GM23338 (cell line): ENCODE results near the gene PRCD. TPM values are rescaled to one million over a fixed set of nuclear protein-coding genes. Genes with fewer than 3 reads are reported as not detected.

Experiments used
- ATAC-seq: fragments of 200-7000 bp; cut with Tn5 transposase; 3 replicates; pipeline ENCODE4 v1.9.1; 2020
- DNase-seq: peaks from one replicate; pipeline ENCODE4 v3.0.0-alpha.2; 2015; ENCODE audit warnings: low spot score
- H2AFZ ChIP-seq: fragments of 200-600 bp; sonication (generic); 2 replicates; pipeline ENCODE4 v1.8.0; 2016; ENCODE audit warnings: antibody characterized with exemption, mild to moderate bottlenecking, moderate library complexity
- H3F3A ChIP-seq: fragments of 200-600 bp; sonication (generic); replicated peaks from 2 replicates; pipeline ENCODE4 v1.8.0; 2017; ENCODE audit warnings: antibody characterized with exemption, mixed run types, low read depth
- H3K27ac ChIP-seq: fragments of 200-600 bp; sonication (generic); 2 replicates; pipeline ENCODE4 v1.6.1; 2016; ENCODE audit warnings: low read depth
- H3K27me3 ChIP-seq: fragments of 200-600 bp; sonication (generic); 2 replicates; pipeline ENCODE4 v1.8.0; 2016; ENCODE audit warnings: mild to moderate bottlenecking, mixed run types, moderate library complexity; ENCODE audit not compliant: insufficient read depth
- H3K36me3 ChIP-seq: fragments of 200-600 bp; sonication (generic); 2 replicates; pipeline ENCODE4 v1.8.0; 2016; ENCODE audit warnings: mild to moderate bottlenecking; ENCODE audit not compliant: insufficient read depth
- H3K4me1 ChIP-seq: fragments of 200-600 bp; sonication (generic); 2 replicates; pipeline ENCODE4 v1.8.0; 2016; ENCODE audit warnings: mild to moderate bottlenecking, moderate library complexity; ENCODE audit not compliant: insufficient read depth
- H3K4me2 ChIP-seq: fragments of 200-600 bp; sonication (generic); 2 replicates; pipeline ENCODE4 v1.7.1; 2017; ENCODE audit warnings: mixed run types
- H3K4me3 ChIP-seq: fragments of 200-600 bp; sonication (generic); 2 replicates; pipeline ENCODE4 v1.6.1; 2016; ENCODE audit warnings: mixed run types
- H3K79me2 ChIP-seq: fragments of 200-600 bp; sonication (generic); replicated peaks from 2 replicates; pipeline ENCODE4 v1.8.0; 2017; ENCODE audit warnings: mild to moderate bottlenecking; ENCODE audit not compliant: insufficient read depth
- H3K9me2 ChIP-seq: fragments of 200-600 bp; sonication (generic); 2 replicates; pipeline ENCODE4 v1.8.0; 2017; ENCODE audit not compliant: insufficient read depth
- H4K20me1 ChIP-seq: fragments of 200-600 bp; sonication (generic); replicated peaks from 2 replicates; pipeline ENCODE4 v1.8.0; 2017; ENCODE audit warnings: mild to moderate bottlenecking; ENCODE audit not compliant: insufficient read depth
- H3K27ac Mint-ChIP-seq: 2 replicates; pipeline ENCODE4 v1.8.0; 2020; ENCODE audit warnings: inconsistent platforms, mild to moderate bottlenecking, moderate library complexity, mixed read lengths
- H3K27me3 Mint-ChIP-seq: 3 replicates; pipeline ENCODE4 v1.8.0; 2022; ENCODE audit warnings: low read depth, mild to moderate bottlenecking, moderate library complexity, mixed read lengths, inconsistent platforms; ENCODE audit not compliant: insufficient read depth, poor library complexity
- H3K36me3 Mint-ChIP-seq: 3 replicates; pipeline ENCODE4 v1.8.0; 2021; ENCODE audit warnings: low read depth, mild to moderate bottlenecking, inconsistent platforms, moderate library complexity, mixed read lengths
- H3K4me1 Mint-ChIP-seq: 3 replicates; pipeline ENCODE4 v1.8.0; 2020; ENCODE audit warnings: mild to moderate bottlenecking, inconsistent platforms, mixed read lengths
- H3K4me3 Mint-ChIP-seq: 3 replicates; pipeline ENCODE4 v1.8.0; 2021; ENCODE audit warnings: moderate library complexity, mild to moderate bottlenecking, inconsistent platforms, mixed read lengths
- H3K9me3 Mint-ChIP-seq: 3 replicates; pipeline ENCODE4 v1.8.0; 2020; ENCODE audit warnings: moderate library complexity, mild to moderate bottlenecking, inconsistent platforms, mixed read lengths
- CREB1 ChIP-seq: fragments of 250-450 bp; sonication (Bioruptor Pico); IDR thresholded peaks from 2 replicates; pipeline ENCODE4 v1.5.0; 2020; ENCODE audit warnings: low read depth, mild to moderate bottlenecking, moderate library complexity
- EZH2 ChIP-seq: fragments of 200-600 bp; sonication (generic); IDR thresholded peaks from one replicate; pipeline ENCODE4 v1.8.0; 2017; ENCODE audit warnings: antibody characterized with exemption, mild to moderate bottlenecking, low read depth; ENCODE audit not compliant: unreplicated experiment
- EZH2phosphoT487 ChIP-seq: fragments of 200-600 bp; sonication (generic); IDR thresholded peaks from one replicate; pipeline ENCODE4 v1.8.1; 2018; ENCODE audit warnings: antibody characterized with exemption; ENCODE audit not compliant: unreplicated experiment
- JUNB ChIP-seq: IDR thresholded peaks from one replicate; pipeline ENCODE4 v1.6.1; 2016; ENCODE audit warnings: antibody characterized with exemption; ENCODE audit not compliant: unreplicated experiment
- NANOG ChIP-seq: IDR thresholded peaks from 2 replicates; pipeline ENCODE4 v1.6.1; 2016; ENCODE audit warnings: antibody characterized with exemption, borderline replicate concordance
- POLR2AphosphoS5 ChIP-seq: IDR thresholded peaks from 2 replicates; pipeline ENCODE4 v1.6.1; 2016; ENCODE audit warnings: antibody characterized with exemption, low read depth
- STAT1 ChIP-seq: IDR thresholded peaks from one replicate; pipeline ENCODE4 v1.6.1; 2016; ENCODE audit warnings: antibody characterized with exemption; ENCODE audit not compliant: unreplicated experiment
- ZNF114 ChIP-seq: fragments of 250-450 bp; sonication (Bioruptor Pico); IDR thresholded peaks from 2 replicates; pipeline ENCODE4 v1.5.0; 2020; ENCODE audit warnings: mild to moderate bottlenecking, moderate library complexity
- ZNF331 ChIP-seq: fragments of 250-450 bp; sonication (Bioruptor Pico); IDR thresholded peaks from 2 replicates; pipeline ENCODE4 v1.5.0; 2020; ENCODE audit warnings: low read depth, mild to moderate bottlenecking, moderate library complexity
- polyA plus RNA-seq: library from polyadenylated mRNA; unstranded; fragments of >200 nt; fragmentation: Nextera tagmentation; extraction: Ambion mirVana; gene quantifications from 2 replicates; pipeline ENCODE4 v1.2.1, GENCODE V29; 2016
- total RNA-seq: library from RNA; depleted of rRNA; stranded (reverse); fragments of >200 nt; shearing (Covaris generic); gene quantifications from 2 replicates; pipeline ENCODE4 v1.2.3, GENCODE V29; 2014
- TF ChIP-seq, protein P1 (sequence below): fragments of 250-450 bp; sonication (Bioruptor Pico); IDR thresholded peaks from 2 replicates; pipeline ENCODE4 v1.5.0; 2020; ENCODE audit warnings: mild to moderate bottlenecking, moderate library complexity
- TF ChIP-seq, protein P2 (sequence below): IDR thresholded peaks from one replicate; pipeline ENCODE4 v1.6.1; 2018; ENCODE audit warnings: antibody characterized with exemption; ENCODE audit not compliant: unreplicated experiment
- TF ChIP-seq, protein P3 (sequence below), 2 experiments: fragments of 200-600 bp in 1 of 2; sonication (generic) in 1 of 2; conservative IDR thresholded peaks; 2 replicates each; pipeline versions ENCODE4 v1.5.1 to v1.6.1; 2016 to 2017; ENCODE audit warnings: antibody characterized with exemption in 2 of 2, low read depth in 2 of 2, mild to moderate bottlenecking in 2 of 2, moderate library complexity in 1 of 2
- TF ChIP-seq, protein P4 (sequence below): IDR thresholded peaks from 2 replicates; pipeline ENCODE4 v1.6.1; 2016; ENCODE audit warnings: antibody characterized with exemption

PRCD gene
- total and polyA plus RNA-seq, 2 experiments from 2014 or later, result 0.38 to 1.6 TPM

- H3K27ac ChIP-seq, result peak overlapping the region; percentile 89
- peaks cover 53% of the 10 kb centered on the region for H3K79me2 ChIP-seq
- H3K27me3 Mint-ChIP-seq, result peaks cover 12% of the 10 kb centered on the region
- peaks cover 43% of the 10 kb centered on the region for H3F3A ChIP-seq
- peaks cover 41% of the 10 kb centered on the region for H4K20me1 ChIP-seq
- ATAC-seq (no peak), DNase-seq (no peak)
- H3K9me3 Mint-ChIP-seq, result no peaks in the 10 kb centered on the region
- peak overlapping the region; percentile 96 for H3K4me2 ChIP-seq
- no peaks in the 10 kb centered on the region for H3K27me3 ChIP-seq
- H3K4me3 ChIP-seq, result peak overlapping the region; percentile 97
- no peak overlapping the region for H2AFZ ChIP-seq
- peaks cover 37% of the 10 kb centered on the region for H3K36me3 ChIP-seq
- H3K27ac Mint-ChIP-seq, result 0 out of 2 replicates have a peak overlapping the region, but pooled peaks have one; percentile 35
- peak overlapping the region; percentile 99 for H3K4me3 Mint-ChIP-seq
- TF ChIP-seq STAT1 (no peak), EZH2 (no peak), ZNF114 (no peak), NANOG (no peak), EZH2phosphoT487 (no peak), JUNB (no peak), CREB1 (CRISPR knock-in tag) (no peak), POLR2AphosphoS5 (no peak), ZNF331 (no peak)
- TF ChIP-seq, protein P1, sequence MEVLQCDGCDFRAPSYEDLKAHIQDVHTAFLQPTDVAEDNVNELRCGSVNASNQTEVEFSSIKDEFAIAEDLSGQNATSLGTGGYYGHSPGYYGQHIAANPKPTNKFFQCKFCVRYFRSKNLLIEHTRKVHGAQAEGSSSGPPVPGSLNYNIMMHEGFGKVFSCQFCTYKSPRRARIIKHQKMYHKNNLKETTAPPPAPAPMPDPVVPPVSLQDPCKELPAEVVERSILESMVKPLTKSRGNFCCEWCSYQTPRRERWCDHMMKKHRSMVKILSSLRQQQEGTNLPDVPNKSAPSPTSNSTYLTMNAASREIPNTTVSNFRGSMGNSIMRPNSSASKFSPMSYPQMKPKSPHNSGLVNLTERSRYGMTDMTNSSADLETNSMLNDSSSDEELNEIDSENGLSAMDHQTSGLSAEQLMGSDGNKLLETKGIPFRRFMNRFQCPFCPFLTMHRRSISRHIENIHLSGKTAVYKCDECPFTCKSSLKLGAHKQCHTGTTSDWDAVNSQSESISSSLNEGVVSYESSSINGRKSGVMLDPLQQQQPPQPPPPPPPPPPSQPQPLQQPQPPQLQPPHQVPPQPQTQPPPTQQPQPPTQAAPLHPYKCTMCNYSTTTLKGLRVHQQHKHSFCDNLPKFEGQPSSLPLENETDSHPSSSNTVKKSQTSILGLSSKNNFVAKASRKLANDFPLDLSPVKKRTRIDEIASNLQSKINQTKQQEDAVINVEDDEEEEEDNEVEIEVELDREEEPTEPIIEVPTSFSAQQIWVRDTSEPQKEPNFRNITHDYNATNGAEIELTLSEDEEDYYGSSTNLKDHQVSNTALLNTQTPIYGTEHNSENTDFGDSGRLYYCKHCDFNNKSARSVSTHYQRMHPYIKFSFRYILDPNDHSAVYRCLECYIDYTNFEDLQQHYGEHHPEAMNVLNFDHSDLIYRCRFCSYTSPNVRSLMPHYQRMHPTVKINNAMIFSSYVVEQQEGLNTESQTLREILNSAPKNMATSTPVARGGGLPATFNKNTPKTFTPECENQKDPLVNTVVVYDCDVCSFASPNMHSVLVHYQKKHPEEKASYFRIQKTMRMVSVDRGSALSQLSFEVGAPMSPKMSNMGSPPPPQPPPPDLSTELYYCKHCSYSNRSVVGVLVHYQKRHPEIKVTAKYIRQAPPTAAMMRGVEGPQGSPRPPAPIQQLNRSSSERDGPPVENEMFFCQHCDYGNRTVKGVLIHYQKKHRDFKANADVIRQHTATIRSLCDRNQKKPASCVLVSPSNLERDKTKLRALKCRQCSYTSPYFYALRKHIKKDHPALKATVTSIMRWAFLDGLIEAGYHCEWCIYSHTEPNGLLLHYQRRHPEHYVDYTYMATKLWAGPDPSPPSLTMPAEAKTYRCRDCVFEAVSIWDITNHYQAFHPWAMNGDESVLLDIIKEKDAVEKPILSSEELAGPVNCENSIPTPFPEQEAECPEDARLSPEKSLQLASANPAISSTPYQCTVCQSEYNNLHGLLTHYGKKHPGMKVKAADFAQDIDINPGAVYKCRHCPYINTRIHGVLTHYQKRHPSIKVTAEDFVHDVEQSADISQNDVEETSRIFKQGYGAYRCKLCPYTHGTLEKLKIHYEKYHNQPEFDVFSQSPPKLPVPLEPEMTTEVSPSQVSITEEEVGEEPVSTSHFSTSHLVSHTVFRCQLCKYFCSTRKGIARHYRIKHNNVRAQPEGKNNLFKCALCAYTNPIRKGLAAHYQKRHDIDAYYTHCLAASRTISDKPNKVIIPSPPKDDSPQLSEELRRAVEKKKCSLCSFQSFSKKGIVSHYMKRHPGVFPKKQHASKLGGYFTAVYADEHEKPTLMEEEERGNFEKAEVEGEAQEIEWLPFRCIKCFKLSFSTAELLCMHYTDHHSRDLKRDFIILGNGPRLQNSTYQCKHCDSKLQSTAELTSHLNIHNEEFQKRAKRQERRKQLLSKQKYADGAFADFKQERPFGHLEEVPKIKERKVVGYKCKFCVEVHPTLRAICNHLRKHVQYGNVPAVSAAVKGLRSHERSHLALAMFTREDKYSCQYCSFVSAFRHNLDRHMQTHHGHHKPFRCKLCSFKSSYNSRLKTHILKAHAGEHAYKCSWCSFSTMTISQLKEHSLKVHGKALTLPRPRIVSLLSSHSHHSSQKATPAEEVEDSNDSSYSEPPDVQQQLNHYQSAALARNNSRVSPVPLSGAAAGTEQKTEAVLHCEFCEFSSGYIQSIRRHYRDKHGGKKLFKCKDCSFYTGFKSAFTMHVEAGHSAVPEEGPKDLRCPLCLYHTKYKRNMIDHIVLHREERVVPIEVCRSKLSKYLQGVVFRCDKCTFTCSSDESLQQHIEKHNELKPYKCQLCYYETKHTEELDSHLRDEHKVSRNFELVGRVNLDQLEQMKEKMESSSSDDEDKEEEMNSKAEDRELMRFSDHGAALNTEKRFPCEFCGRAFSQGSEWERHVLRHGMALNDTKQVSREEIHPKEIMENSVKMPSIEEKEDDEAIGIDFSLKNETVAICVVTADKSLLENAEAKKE (CRISPR knock-in tag), result no peak
- TF ChIP-seq, protein P2, sequence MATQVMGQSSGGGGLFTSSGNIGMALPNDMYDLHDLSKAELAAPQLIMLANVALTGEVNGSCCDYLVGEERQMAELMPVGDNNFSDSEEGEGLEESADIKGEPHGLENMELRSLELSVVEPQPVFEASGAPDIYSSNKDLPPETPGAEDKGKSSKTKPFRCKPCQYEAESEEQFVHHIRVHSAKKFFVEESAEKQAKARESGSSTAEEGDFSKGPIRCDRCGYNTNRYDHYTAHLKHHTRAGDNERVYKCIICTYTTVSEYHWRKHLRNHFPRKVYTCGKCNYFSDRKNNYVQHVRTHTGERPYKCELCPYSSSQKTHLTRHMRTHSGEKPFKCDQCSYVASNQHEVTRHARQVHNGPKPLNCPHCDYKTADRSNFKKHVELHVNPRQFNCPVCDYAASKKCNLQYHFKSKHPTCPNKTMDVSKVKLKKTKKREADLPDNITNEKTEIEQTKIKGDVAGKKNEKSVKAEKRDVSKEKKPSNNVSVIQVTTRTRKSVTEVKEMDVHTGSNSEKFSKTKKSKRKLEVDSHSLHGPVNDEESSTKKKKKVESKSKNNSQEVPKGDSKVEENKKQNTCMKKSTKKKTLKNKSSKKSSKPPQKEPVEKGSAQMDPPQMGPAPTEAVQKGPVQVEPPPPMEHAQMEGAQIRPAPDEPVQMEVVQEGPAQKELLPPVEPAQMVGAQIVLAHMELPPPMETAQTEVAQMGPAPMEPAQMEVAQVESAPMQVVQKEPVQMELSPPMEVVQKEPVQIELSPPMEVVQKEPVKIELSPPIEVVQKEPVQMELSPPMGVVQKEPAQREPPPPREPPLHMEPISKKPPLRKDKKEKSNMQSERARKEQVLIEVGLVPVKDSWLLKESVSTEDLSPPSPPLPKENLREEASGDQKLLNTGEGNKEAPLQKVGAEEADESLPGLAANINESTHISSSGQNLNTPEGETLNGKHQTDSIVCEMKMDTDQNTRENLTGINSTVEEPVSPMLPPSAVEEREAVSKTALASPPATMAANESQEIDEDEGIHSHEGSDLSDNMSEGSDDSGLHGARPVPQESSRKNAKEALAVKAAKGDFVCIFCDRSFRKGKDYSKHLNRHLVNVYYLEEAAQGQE, result no peak
- TF ChIP-seq, protein P3, sequence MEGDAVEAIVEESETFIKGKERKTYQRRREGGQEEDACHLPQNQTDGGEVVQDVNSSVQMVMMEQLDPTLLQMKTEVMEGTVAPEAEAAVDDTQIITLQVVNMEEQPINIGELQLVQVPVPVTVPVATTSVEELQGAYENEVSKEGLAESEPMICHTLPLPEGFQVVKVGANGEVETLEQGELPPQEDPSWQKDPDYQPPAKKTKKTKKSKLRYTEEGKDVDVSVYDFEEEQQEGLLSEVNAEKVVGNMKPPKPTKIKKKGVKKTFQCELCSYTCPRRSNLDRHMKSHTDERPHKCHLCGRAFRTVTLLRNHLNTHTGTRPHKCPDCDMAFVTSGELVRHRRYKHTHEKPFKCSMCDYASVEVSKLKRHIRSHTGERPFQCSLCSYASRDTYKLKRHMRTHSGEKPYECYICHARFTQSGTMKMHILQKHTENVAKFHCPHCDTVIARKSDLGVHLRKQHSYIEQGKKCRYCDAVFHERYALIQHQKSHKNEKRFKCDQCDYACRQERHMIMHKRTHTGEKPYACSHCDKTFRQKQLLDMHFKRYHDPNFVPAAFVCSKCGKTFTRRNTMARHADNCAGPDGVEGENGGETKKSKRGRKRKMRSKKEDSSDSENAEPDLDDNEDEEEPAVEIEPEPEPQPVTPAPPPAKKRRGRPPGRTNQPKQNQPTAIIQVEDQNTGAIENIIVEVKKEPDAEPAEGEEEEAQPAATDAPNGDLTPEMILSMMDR (conservative IDR thresholded peaks at IDR 0.05; ENCODE audit: low read depth in 2 of 2), result no peak
- TF ChIP-seq, protein P4, sequence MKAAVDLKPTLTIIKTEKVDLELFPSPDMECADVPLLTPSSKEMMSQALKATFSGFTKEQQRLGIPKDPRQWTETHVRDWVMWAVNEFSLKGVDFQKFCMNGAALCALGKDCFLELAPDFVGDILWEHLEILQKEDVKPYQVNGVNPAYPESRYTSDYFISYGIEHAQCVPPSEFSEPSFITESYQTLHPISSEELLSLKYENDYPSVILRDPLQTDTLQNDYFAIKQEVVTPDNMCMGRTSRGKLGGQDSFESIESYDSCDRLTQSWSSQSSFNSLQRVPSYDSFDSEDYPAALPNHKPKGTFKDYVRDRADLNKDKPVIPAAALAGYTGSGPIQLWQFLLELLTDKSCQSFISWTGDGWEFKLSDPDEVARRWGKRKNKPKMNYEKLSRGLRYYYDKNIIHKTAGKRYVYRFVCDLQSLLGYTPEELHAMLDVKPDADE, result no peak
- no peaks in the 10 kb centered on the region for H3K9me2 ChIP-seq
- H3K4me1 Mint-ChIP-seq, result peaks cover 42% of the 10 kb centered on the region
- H3K36me3 Mint-ChIP-seq, result peaks cover 80% of the 10 kb centered on the region
- H3K4me1 ChIP-seq, result peaks cover 38% of the 10 kb centered on the region
Observed at GRCh38 chr17:76560877-76561221, 21.0 kb downstream of the PRCD start.
